Pancreas (tissue), 10 donors: ENCODE results near the gene CBFB. TPM values are rescaled to one million over a fixed set of nuclear protein-coding genes. Genes with fewer than 3 reads are reported as not detected.
A peak's percentile ranks its signal among the peaks of the same experiment; 100 is the strongest.

Experiments
- ATAC-seq, 4 donors: fragments of 200-7000 bp; cut with Tn5 transposase; one replicate each; pipeline versions ENCODE4 v1.8.0 to v1.9.1; 2020; ENCODE audit warnings: mild to moderate bottlenecking in 4 of 4, moderate library complexity in 4 of 4
- DNase-seq, 6 donors: peaks; one replicate each; pipeline ENCODE4 v3.0.0-alpha.2; 2020
- FAIRE-seq: peaks from 2 replicates; lab custom pipeline; 2012; peaks lifted over from hg19 to GRCh38; lab: Jason Lieb, UNC
- H3K27ac ChIP-seq, 4 donors: fragments of 200-600 bp; sonication (generic); 1 replicate in 3 of 4; 2 replicates in 1 of 4; pipeline versions ENCODE4 v1.5.0 to v1.8.0; 2020
- H3K27me3 ChIP-seq, 4 donors: fragments of 200-600 bp; one replicate each; pipeline ENCODE4 v1.8.0; 2021
- H3K36me3 ChIP-seq, 3 donors: fragments of 200-600 bp; sonication (generic) in 1 of 3; one replicate each; pipeline versions ENCODE4 v1.5.0 to v1.8.0; 2020 to 2021
- H3K4me1 ChIP-seq, 3 donors: fragments of 200-600 bp; one replicate each; pipeline ENCODE4 v1.8.0; 2021
- H3K4me3 ChIP-seq, 4 donors: fragments of 200-600 bp; sonication (generic) in 2 of 4; one replicate each; pipeline versions ENCODE4 v1.5.0 to v1.8.0; 2020 to 2021
- H3K9me3 ChIP-seq, 4 donors: fragments of 200-600 bp; one replicate each; pipeline ENCODE4 v1.8.0; 2021
- WGBS, 2 donors: extraction: QIAGEN DNeasy Blood & Tissue Kit; methylation state at CpG; one replicate each; pipeline ENCODE4 v1.1.7; 2013; 5-methylcytosine and 5-hydroxymethylcytosine counted together
- intact Hi-C, 3 donors: fragments of 100-400 bp; cut with DNase I; formaldehyde crosslinking; loops; one replicate each; pipeline versions ENCODE4 v1.11.1 to v1.14.2; 2022
- polyA plus RNA-seq, 2 donors: library from polyadenylated mRNA; stranded (reverse); fragments of 200-250 nt; gene quantifications; one replicate each; pipeline ENCODE4 v1.2.3, GENCODE V29; 2013
- total RNA-seq, 6 donors: library from RNA; stranded (reverse); fragmentation: NEBNext Ultra II Directional in 4 of 6; extraction: Animal tissue kit (Norgen Biotek cat#: 25700) in 4 of 6; gene quantifications; one replicate each; pipeline versions ENCODE4 v1.2.1 to v1.2.4, GENCODE V29; 2021 to 2023
- TF ChIP-seq, protein P1 (sequence below), 4 donors: fragments of 200-600 bp; sonication (generic) in 3 of 4; IDR thresholded peaks; one replicate each; pipeline versions ENCODE4 v1.5.0 to v1.8.0; 2021; ENCODE audit warnings: antibody characterized with exemption in 4 of 4
- donor health status: healthy with polysubstance abuse.
- donor health status: DM: no; HTN: no; CAD: no; lungs with moderate emphysema.
- donor health status: DM: no; HTN: no; CAD: no.
- donor health status: control.
- donor health status: control.
- donor health status: Bipolar disorder and iron deficiency.
- donor health status: DM: yes; HTN: yes; CAD: no.
- donor health status: DM: no; HTN: no; CAD: no.
- donor health status: DM: no; HTN: no; CAD: no.
- donor health status: DM: yes; HTN: yes; CAD: no.

The CBFB gene
- total and polyA plus RNA-seq, 8 donors: 11.5 to 27.0 (median 19.6) TPM

DNA sequence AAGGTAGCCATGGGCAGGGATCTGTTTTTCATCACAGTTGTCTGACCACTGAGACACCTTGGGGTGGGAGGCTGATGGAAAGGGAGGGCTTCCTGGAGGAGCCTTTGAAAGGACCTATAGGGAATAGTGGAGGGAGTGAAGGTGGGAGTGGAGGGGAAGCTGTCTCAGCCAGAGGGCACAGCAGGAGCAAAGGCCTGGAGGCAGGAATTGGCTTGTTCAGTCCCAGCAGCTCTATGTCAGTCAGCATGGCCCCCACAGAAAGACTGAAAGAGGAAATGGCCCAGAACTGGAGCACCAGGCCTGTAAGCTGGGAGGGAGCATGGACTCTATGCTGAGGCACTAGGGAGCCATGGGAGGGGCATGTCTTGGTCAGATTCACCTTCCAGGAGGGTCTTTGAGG lies 12.8 kb upstream of the CBFB start:
- H3K27ac ChIP-seq: no peak overlapping the region
- intact Hi-C loops: loop anchor here in 1 of 3 donors (5.0 to 10.0 kb wide), 2 partner anchors 141 to 169 kb away; partner anchors contain the start of genes FBXL8, MATCAP1 and TRADD
- no peaks in the 10 kb centered on the region for H3K27me3 ChIP-seq
- DNase-seq (peak in 2 of 6 donors; percentile 6 to 21), ATAC-seq (no peak), FAIRE-seq (no peak)
- no peaks in the 10 kb centered on the region for H3K4me1 ChIP-seq
- TF ChIP-seq, protein P1, sequence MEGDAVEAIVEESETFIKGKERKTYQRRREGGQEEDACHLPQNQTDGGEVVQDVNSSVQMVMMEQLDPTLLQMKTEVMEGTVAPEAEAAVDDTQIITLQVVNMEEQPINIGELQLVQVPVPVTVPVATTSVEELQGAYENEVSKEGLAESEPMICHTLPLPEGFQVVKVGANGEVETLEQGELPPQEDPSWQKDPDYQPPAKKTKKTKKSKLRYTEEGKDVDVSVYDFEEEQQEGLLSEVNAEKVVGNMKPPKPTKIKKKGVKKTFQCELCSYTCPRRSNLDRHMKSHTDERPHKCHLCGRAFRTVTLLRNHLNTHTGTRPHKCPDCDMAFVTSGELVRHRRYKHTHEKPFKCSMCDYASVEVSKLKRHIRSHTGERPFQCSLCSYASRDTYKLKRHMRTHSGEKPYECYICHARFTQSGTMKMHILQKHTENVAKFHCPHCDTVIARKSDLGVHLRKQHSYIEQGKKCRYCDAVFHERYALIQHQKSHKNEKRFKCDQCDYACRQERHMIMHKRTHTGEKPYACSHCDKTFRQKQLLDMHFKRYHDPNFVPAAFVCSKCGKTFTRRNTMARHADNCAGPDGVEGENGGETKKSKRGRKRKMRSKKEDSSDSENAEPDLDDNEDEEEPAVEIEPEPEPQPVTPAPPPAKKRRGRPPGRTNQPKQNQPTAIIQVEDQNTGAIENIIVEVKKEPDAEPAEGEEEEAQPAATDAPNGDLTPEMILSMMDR (IDR thresholded peaks at IDR 0.05): no peak
- H3K4me3 ChIP-seq: no peak overlapping the region
- no peaks in the 10 kb centered on the region for H3K36me3 ChIP-seq
- H3K9me3 ChIP-seq: no peaks in the 10 kb centered on the region

DNA sequence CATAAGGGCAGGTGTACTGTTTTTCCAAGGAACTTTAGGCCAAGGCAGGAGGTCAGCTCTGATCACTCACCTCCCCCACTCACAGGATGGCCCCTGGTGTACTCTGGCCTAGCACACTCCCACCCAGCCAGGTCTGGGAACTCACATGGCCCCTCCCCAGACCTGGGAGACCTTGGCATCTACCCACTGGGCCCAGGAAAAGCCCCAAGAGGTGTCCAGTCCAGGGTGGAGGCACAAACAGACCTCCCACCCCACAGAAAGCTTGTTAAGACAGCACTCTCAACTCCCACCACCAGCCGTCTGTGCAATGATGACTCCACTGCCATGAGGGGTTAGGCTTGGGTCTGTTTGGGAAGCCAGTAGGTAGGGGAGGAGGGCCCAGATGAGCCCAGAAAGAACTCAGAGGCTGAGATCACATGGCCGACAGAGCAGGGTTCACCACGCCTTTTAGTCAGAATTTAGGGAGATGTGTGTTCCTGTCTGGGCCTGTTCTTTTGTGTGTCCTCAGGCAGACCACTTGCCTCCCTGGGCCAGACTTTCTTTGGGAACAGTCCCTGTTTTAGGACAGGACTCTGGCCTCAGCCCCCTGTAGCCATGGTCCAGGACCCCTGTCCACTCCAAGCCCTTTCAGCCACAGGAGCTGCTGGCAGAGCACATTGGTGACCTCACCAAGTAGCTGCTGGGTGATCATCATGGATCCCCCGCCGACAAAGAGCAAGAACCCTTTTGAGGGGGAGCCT lies 12.1 kb upstream of the CBFB start:
- no peak overlapping the region for H3K27ac ChIP-seq
- intact Hi-C loops: loop anchor here in 1 of 3 donors (5.0 to 10.0 kb wide), 2 partner anchors 140 to 168 kb away; partner anchors contain the start of genes FBXL8, MATCAP1 and TRADD
- H3K36me3 ChIP-seq: no peaks in the 10 kb centered on the region
- FAIRE-seq (no peak), ATAC-seq (no peak), DNase-seq (peak in 1 of 6 donors; percentile 21)
- TF ChIP-seq, protein P1 (IDR thresholded peaks at IDR 0.05): no peak
- H3K4me1 ChIP-seq: no peaks in the 10 kb centered on the region
- H3K9me3 ChIP-seq: no peaks in the 10 kb centered on the region
- no peak overlapping the region for H3K4me3 ChIP-seq
- 67 to 79% methylated on average over 5 of the region's 5 CpGs for WGBS, 2 donors
- no peaks in the 10 kb centered on the region for H3K27me3 ChIP-seq

DNA sequence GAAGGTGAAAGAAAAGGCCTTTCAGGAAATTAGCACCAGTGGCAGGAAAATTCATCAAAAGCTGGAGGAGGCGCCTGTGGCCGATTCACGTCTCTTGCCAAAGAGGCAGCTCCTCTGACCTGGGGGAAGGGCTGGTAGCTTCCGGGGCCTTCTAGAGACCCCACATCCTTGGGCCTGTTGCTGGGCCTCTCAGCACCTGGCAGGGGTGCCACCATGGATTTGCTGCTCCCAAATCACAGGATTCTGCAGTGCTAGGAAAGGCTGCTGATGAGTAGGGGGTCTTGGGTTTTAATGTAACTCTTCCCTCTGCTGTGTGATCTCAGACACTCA lies 11.6 kb upstream of the CBFB start:
- Histone ChIP-seq H3K4me1 (no peaks in the 10 kb centered on the region), H3K9me3 (no peaks in the 10 kb centered on the region), H3K36me3 (no peaks in the 10 kb centered on the region), H3K27me3 (no peaks in the 10 kb centered on the region), H3K27ac (no peak overlapping the region), H3K4me3 (no peak overlapping the region)
- 80 to 83% methylated on average over 4 of the region's 4 CpGs for WGBS, 2 donors
- no peak for ATAC-seq
- TF ChIP-seq, protein P1 (IDR thresholded peaks at IDR 0.05): no peak
- DNase-seq: peak in 1 of 6 donors; percentile 22
- intact Hi-C loops: loop anchor here in 1 of 3 donors (5.0 to 10.0 kb wide), 2 partner anchors 140 to 167 kb away; partner anchors contain the start of genes FBXL8, MATCAP1 and TRADD
- FAIRE-seq: no peak

DNA sequence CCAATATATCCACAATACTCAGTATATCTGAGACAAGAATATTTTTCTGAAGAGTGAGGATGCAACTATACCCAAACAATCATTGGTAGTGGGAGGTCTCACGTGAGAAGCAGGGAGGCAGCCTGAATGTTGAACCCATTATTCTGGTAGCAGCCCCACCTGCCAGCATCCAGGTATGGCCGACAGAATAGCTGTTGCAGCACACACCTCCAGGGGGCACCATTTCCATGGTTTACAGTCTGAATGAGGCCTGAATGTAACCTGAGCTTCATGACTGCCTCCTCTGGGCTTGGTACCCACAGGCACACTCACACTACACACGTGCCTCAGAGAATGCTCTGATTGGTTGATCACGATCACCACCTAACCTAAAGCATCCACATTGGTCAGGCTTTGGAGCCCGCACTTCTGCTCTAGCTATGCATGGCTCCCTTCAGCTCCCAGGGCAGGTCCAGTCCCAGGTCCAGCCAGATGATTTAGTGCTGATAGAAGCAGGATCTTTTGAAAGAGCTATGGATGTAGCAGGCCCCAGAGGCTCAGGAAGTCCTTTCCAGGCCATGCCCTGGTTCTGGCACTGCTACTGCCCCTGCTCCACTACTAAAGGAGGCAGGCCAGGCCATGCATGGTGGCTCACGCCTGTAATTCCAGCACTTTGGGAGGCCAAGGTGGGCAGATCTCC lies 11.0 kb upstream of the CBFB start:
- 24 to 31% methylated on average over 6 of the region's 6 CpGs for WGBS, 2 donors
- intact Hi-C loops: loop anchor here in 1 of 3 donors (5.0 to 10.0 kb wide), 2 partner anchors 139 to 167 kb away; partner anchors contain the start of genes FBXL8, MATCAP1 and TRADD
- no peaks in the 10 kb centered on the region for H3K9me3 ChIP-seq

More for the DNA sequence above, 11.0 kb upstream of the CBFB start:
- DNase-seq: peak; percentile 79 to 90 (median 84)
- ATAC-seq: peak; percentile 87 to 96 (median 90)
- Histone ChIP-seq H3K4me1 (peaks cover 0 to 6% (median 4%) of the 10 kb centered on the region in 3 donors), H3K4me3 (no peak overlapping the region), H3K36me3 (no peaks in the 10 kb centered on the region), H3K27ac (no peak overlapping the region), H3K27me3 (no peaks in the 10 kb centered on the region)
- FAIRE-seq: no peak
- TF ChIP-seq, protein P1 (IDR thresholded peaks at IDR 0.05): peak; percentile 56 to 71 (median 64)
